GM23338 (cell line): ENCODE measurements around the gene PKD2L1. TPM values are rescaled to one million over a fixed set of nuclear protein-coding genes. Genes with fewer than 3 reads are reported as not detected.

Experiments used
- ATAC-seq: fragments of 200-7000 bp; cut with Tn5 transposase; 3 replicates; pipeline ENCODE4 v1.9.1; 2020
- DNase-seq: peaks from one replicate; pipeline ENCODE4 v3.0.0-alpha.2; 2015; ENCODE audit warnings: low spot score
- H2AFZ ChIP-seq: fragments of 200-600 bp; sonication (generic); 2 replicates; pipeline ENCODE4 v1.8.0; 2016; ENCODE audit warnings: antibody characterized with exemption, mild to moderate bottlenecking, moderate library complexity
- H3F3A ChIP-seq: fragments of 200-600 bp; sonication (generic); replicated peaks from 2 replicates; pipeline ENCODE4 v1.8.0; 2017; ENCODE audit warnings: antibody characterized with exemption, mixed run types, low read depth
- H3K27ac ChIP-seq: fragments of 200-600 bp; sonication (generic); 2 replicates; pipeline ENCODE4 v1.6.1; 2016; ENCODE audit warnings: low read depth
- H3K27me3 ChIP-seq: fragments of 200-600 bp; sonication (generic); 2 replicates; pipeline ENCODE4 v1.8.0; 2016; ENCODE audit warnings: mild to moderate bottlenecking, mixed run types, moderate library complexity; ENCODE audit not compliant: insufficient read depth
- H3K36me3 ChIP-seq: fragments of 200-600 bp; sonication (generic); 2 replicates; pipeline ENCODE4 v1.8.0; 2016; ENCODE audit warnings: mild to moderate bottlenecking; ENCODE audit not compliant: insufficient read depth
- H3K4me1 ChIP-seq: fragments of 200-600 bp; sonication (generic); 2 replicates; pipeline ENCODE4 v1.8.0; 2016; ENCODE audit warnings: mild to moderate bottlenecking, moderate library complexity; ENCODE audit not compliant: insufficient read depth
- H3K4me2 ChIP-seq: fragments of 200-600 bp; sonication (generic); 2 replicates; pipeline ENCODE4 v1.7.1; 2017; ENCODE audit warnings: mixed run types
- H3K4me3 ChIP-seq: fragments of 200-600 bp; sonication (generic); 2 replicates; pipeline ENCODE4 v1.6.1; 2016; ENCODE audit warnings: mixed run types
- H3K79me2 ChIP-seq: fragments of 200-600 bp; sonication (generic); replicated peaks from 2 replicates; pipeline ENCODE4 v1.8.0; 2017; ENCODE audit warnings: mild to moderate bottlenecking; ENCODE audit not compliant: insufficient read depth
- H3K9me2 ChIP-seq: fragments of 200-600 bp; sonication (generic); 2 replicates; pipeline ENCODE4 v1.8.0; 2017; ENCODE audit not compliant: insufficient read depth
- H4K20me1 ChIP-seq: fragments of 200-600 bp; sonication (generic); replicated peaks from 2 replicates; pipeline ENCODE4 v1.8.0; 2017; ENCODE audit warnings: mild to moderate bottlenecking; ENCODE audit not compliant: insufficient read depth
- H3K27ac Mint-ChIP-seq: 2 replicates; pipeline ENCODE4 v1.8.0; 2020; ENCODE audit warnings: inconsistent platforms, mild to moderate bottlenecking, moderate library complexity, mixed read lengths
- H3K27me3 Mint-ChIP-seq: 3 replicates; pipeline ENCODE4 v1.8.0; 2022; ENCODE audit warnings: low read depth, mild to moderate bottlenecking, moderate library complexity, mixed read lengths, inconsistent platforms; ENCODE audit not compliant: insufficient read depth, poor library complexity
- H3K36me3 Mint-ChIP-seq: 3 replicates; pipeline ENCODE4 v1.8.0; 2021; ENCODE audit warnings: low read depth, mild to moderate bottlenecking, inconsistent platforms, moderate library complexity, mixed read lengths
- H3K4me1 Mint-ChIP-seq: 3 replicates; pipeline ENCODE4 v1.8.0; 2020; ENCODE audit warnings: mild to moderate bottlenecking, inconsistent platforms, mixed read lengths
- H3K4me3 Mint-ChIP-seq: 3 replicates; pipeline ENCODE4 v1.8.0; 2021; ENCODE audit warnings: moderate library complexity, mild to moderate bottlenecking, inconsistent platforms, mixed read lengths
- H3K9me3 Mint-ChIP-seq: 3 replicates; pipeline ENCODE4 v1.8.0; 2020; ENCODE audit warnings: moderate library complexity, mild to moderate bottlenecking, inconsistent platforms, mixed read lengths
- EZH2phosphoT487 ChIP-seq: fragments of 200-600 bp; sonication (generic); IDR thresholded peaks from one replicate; pipeline ENCODE4 v1.8.1; 2018; ENCODE audit warnings: antibody characterized with exemption; ENCODE audit not compliant: unreplicated experiment
- JUNB ChIP-seq: IDR thresholded peaks from one replicate; pipeline ENCODE4 v1.6.1; 2016; ENCODE audit warnings: antibody characterized with exemption; ENCODE audit not compliant: unreplicated experiment
- STAT1 ChIP-seq: IDR thresholded peaks from one replicate; pipeline ENCODE4 v1.6.1; 2016; ENCODE audit warnings: antibody characterized with exemption; ENCODE audit not compliant: unreplicated experiment
- polyA plus RNA-seq: library from polyadenylated mRNA; unstranded; fragments of >200 nt; fragmentation: Nextera tagmentation; extraction: Ambion mirVana; gene quantifications from 2 replicates; pipeline ENCODE4 v1.2.1, GENCODE V29; 2016
- total RNA-seq: library from RNA; depleted of rRNA; stranded (reverse); fragments of >200 nt; shearing (Covaris generic); gene quantifications from 2 replicates; pipeline ENCODE4 v1.2.3, GENCODE V29; 2014
- TF ChIP-seq, protein P1 (sequence below): IDR thresholded peaks from one replicate; pipeline ENCODE4 v1.6.1; 2018; ENCODE audit warnings: antibody characterized with exemption; ENCODE audit not compliant: unreplicated experiment
- TF ChIP-seq, protein P2 (sequence below): IDR thresholded peaks from 2 replicates; pipeline ENCODE4 v1.6.1; 2016; ENCODE audit warnings: antibody characterized with exemption
- TF ChIP-seq, protein P3 (sequence below): fragments of 250-450 bp; sonication (Bioruptor Pico); IDR thresholded peaks from 2 replicates; pipeline ENCODE4 v1.5.0; 2020; ENCODE audit warnings: mild to moderate bottlenecking, moderate library complexity

Gene PKD2L1
- total and polyA plus RNA-seq, 2 experiments from 2014 or later = not detected

DNA sequence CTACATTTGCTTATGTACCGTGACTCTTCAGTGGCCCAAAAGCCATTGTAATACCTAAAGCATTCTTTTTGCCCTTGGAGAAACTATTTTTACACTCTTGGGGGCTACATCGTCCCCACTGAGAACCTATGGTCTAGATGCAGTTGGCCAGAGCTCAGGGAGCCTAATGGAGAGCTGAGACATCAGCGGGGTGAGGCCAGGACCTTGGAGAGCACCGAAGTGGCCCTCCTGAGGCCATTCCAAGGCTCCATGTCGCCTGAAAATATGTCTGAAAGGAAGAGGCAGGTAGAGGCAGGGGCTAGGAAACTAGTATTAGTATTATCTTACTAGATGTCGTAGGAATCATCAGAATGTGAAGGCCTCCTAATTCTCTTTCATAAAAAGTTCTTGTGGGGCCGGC lies 4.9 kb downstream of the PKD2L1 start:
- Mint-ChIP-seq H3K27ac (no peak overlapping the region), H3K4me1 (no peaks in the 10 kb centered on the region), H3K4me3 (no peak overlapping the region), H3K27me3 (peaks cover 2% of the 10 kb centered on the region), H3K9me3 (no peaks in the 10 kb centered on the region), H3K36me3 (no peaks in the 10 kb centered on the region)
- peak; percentile 97 for ATAC-seq
- Histone ChIP-seq H3F3A (no peaks in the 10 kb centered on the region), H3K27ac (no peak overlapping the region), H3K4me1 (no peaks in the 10 kb centered on the region), H3K79me2 (no peaks in the 10 kb centered on the region), H2AFZ (no peak overlapping the region), H3K27me3 (no peaks in the 10 kb centered on the region), H3K4me3 (no peak overlapping the region), H3K4me2 (no peak overlapping the region), H4K20me1 (no peaks in the 10 kb centered on the region), H3K9me2 (no peaks in the 10 kb centered on the region), H3K36me3 (no peaks in the 10 kb centered on the region)
- peak; percentile 80 for DNase-seq
- no peak for TF ChIP-seq STAT1
- TF ChIP-seq, protein P1, sequence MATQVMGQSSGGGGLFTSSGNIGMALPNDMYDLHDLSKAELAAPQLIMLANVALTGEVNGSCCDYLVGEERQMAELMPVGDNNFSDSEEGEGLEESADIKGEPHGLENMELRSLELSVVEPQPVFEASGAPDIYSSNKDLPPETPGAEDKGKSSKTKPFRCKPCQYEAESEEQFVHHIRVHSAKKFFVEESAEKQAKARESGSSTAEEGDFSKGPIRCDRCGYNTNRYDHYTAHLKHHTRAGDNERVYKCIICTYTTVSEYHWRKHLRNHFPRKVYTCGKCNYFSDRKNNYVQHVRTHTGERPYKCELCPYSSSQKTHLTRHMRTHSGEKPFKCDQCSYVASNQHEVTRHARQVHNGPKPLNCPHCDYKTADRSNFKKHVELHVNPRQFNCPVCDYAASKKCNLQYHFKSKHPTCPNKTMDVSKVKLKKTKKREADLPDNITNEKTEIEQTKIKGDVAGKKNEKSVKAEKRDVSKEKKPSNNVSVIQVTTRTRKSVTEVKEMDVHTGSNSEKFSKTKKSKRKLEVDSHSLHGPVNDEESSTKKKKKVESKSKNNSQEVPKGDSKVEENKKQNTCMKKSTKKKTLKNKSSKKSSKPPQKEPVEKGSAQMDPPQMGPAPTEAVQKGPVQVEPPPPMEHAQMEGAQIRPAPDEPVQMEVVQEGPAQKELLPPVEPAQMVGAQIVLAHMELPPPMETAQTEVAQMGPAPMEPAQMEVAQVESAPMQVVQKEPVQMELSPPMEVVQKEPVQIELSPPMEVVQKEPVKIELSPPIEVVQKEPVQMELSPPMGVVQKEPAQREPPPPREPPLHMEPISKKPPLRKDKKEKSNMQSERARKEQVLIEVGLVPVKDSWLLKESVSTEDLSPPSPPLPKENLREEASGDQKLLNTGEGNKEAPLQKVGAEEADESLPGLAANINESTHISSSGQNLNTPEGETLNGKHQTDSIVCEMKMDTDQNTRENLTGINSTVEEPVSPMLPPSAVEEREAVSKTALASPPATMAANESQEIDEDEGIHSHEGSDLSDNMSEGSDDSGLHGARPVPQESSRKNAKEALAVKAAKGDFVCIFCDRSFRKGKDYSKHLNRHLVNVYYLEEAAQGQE = peak; percentile 94

DNA sequence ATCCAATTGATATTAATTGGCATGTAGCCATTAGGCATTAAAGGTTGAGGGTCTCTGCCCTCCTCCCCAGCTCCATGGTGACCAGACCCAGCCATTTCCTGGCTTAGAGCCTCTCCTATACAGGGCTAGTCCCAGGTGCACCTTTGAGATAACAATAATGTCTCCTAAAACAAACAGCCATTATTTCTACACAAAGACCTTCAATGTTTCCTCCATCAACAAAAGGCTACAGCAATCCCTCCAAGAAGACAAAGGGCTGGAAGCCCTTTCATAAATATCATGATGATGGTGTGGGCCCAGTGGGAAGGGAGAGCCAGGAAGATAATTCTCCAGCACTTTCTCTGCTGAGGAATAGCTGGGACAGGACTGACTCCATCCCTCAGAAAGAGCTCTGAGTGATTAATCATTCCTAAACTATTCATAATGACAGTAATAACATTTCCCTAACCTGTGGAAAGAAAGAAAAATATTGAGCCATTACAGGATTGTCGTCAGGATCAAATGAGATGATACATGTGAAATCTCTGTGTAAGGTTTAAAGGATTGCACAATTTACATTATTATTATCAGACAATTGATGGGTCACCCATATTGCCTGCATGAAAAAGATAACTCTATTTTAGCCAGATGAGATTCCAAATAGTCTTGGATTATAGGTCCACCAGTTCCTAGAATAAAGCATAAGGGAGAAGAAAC lies 10.2 kb downstream of the PKD2L1 start:
- Mint-ChIP-seq H3K9me3 (no peaks in the 10 kb centered on the region), H3K27me3 (peaks cover 4% of the 10 kb centered on the region), H3K4me1 (peaks cover 4% of the 10 kb centered on the region; the same call in 2 of the 3 replicates), H3K36me3 (no peaks in the 10 kb centered on the region), H3K4me3 (no peak overlapping the region), H3K27ac (no peak overlapping the region)
- H2AFZ ChIP-seq = no peak overlapping the region
- no peaks in the 10 kb centered on the region for H3K36me3 ChIP-seq
- H3K79me2 ChIP-seq = no peaks in the 10 kb centered on the region
- no peak overlapping the region for H3K4me2 ChIP-seq
- H3K9me2 ChIP-seq = no peaks in the 10 kb centered on the region
- H3K27ac ChIP-seq = no peak overlapping the region
- TF ChIP-seq, protein P1 = no peak
- TF ChIP-seq, protein P2, sequence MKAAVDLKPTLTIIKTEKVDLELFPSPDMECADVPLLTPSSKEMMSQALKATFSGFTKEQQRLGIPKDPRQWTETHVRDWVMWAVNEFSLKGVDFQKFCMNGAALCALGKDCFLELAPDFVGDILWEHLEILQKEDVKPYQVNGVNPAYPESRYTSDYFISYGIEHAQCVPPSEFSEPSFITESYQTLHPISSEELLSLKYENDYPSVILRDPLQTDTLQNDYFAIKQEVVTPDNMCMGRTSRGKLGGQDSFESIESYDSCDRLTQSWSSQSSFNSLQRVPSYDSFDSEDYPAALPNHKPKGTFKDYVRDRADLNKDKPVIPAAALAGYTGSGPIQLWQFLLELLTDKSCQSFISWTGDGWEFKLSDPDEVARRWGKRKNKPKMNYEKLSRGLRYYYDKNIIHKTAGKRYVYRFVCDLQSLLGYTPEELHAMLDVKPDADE = no peak
- TF ChIP-seq JUNB (no peak), EZH2phosphoT487 (no peak)
- TF ChIP-seq, protein P3, sequence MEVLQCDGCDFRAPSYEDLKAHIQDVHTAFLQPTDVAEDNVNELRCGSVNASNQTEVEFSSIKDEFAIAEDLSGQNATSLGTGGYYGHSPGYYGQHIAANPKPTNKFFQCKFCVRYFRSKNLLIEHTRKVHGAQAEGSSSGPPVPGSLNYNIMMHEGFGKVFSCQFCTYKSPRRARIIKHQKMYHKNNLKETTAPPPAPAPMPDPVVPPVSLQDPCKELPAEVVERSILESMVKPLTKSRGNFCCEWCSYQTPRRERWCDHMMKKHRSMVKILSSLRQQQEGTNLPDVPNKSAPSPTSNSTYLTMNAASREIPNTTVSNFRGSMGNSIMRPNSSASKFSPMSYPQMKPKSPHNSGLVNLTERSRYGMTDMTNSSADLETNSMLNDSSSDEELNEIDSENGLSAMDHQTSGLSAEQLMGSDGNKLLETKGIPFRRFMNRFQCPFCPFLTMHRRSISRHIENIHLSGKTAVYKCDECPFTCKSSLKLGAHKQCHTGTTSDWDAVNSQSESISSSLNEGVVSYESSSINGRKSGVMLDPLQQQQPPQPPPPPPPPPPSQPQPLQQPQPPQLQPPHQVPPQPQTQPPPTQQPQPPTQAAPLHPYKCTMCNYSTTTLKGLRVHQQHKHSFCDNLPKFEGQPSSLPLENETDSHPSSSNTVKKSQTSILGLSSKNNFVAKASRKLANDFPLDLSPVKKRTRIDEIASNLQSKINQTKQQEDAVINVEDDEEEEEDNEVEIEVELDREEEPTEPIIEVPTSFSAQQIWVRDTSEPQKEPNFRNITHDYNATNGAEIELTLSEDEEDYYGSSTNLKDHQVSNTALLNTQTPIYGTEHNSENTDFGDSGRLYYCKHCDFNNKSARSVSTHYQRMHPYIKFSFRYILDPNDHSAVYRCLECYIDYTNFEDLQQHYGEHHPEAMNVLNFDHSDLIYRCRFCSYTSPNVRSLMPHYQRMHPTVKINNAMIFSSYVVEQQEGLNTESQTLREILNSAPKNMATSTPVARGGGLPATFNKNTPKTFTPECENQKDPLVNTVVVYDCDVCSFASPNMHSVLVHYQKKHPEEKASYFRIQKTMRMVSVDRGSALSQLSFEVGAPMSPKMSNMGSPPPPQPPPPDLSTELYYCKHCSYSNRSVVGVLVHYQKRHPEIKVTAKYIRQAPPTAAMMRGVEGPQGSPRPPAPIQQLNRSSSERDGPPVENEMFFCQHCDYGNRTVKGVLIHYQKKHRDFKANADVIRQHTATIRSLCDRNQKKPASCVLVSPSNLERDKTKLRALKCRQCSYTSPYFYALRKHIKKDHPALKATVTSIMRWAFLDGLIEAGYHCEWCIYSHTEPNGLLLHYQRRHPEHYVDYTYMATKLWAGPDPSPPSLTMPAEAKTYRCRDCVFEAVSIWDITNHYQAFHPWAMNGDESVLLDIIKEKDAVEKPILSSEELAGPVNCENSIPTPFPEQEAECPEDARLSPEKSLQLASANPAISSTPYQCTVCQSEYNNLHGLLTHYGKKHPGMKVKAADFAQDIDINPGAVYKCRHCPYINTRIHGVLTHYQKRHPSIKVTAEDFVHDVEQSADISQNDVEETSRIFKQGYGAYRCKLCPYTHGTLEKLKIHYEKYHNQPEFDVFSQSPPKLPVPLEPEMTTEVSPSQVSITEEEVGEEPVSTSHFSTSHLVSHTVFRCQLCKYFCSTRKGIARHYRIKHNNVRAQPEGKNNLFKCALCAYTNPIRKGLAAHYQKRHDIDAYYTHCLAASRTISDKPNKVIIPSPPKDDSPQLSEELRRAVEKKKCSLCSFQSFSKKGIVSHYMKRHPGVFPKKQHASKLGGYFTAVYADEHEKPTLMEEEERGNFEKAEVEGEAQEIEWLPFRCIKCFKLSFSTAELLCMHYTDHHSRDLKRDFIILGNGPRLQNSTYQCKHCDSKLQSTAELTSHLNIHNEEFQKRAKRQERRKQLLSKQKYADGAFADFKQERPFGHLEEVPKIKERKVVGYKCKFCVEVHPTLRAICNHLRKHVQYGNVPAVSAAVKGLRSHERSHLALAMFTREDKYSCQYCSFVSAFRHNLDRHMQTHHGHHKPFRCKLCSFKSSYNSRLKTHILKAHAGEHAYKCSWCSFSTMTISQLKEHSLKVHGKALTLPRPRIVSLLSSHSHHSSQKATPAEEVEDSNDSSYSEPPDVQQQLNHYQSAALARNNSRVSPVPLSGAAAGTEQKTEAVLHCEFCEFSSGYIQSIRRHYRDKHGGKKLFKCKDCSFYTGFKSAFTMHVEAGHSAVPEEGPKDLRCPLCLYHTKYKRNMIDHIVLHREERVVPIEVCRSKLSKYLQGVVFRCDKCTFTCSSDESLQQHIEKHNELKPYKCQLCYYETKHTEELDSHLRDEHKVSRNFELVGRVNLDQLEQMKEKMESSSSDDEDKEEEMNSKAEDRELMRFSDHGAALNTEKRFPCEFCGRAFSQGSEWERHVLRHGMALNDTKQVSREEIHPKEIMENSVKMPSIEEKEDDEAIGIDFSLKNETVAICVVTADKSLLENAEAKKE = no peak
- no peak overlapping the region for H3K4me3 ChIP-seq
- H3K27me3 ChIP-seq = no peaks in the 10 kb centered on the region
- H4K20me1 ChIP-seq = no peaks in the 10 kb centered on the region
- H3K4me1 ChIP-seq = no peaks in the 10 kb centered on the region
- DNase-seq (no peak), ATAC-seq (no peak)
- H3F3A ChIP-seq = no peaks in the 10 kb centered on the region
